Activated effector memory CD4-positive, alpha-beta T cell treated with anti-CD3 and anti-CD28 coated beads, Interleukin-2, amount 50 U/mL, for 16 hours (primary cell): ENCODE results near the gene APOL1.
"Not testable (repeated sequence)": the region's sequence is repeated elsewhere in the genome, so short reads cannot be mapped to it uniquely, and the experiment has no call there.

Experiments used
- DNase-seq: peaks from one replicate; pipeline ENCODE4 v3.0.0-alpha.2; 2020

The APOL1 gene

DNA sequence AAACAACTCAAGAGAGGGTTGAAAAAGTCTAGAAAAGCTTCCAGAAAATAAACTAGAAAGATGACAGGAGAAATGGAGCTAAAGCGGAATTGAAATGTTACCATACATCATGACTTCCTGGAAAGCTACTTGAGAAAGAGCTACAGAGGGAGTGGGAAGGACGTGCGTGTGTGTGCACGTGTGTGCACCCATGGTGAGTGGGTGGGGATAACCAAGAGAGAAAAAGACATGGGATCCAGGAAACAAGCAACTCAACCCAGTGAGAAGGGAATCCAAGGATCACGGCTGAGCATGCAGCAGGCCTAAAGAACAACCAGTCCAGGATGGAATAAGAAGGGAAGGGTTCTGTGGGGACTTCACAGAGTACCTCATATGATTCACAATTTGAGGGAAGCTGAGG, 21.6 kb downstream of the APOL1 start:
- DNase-seq = peak; percentile 42

GRCh38 chr22:36277482-36278291, 24.8 kb downstream of the APOL1 start:
- peak; percentile 85 for DNase-seq

DNA sequence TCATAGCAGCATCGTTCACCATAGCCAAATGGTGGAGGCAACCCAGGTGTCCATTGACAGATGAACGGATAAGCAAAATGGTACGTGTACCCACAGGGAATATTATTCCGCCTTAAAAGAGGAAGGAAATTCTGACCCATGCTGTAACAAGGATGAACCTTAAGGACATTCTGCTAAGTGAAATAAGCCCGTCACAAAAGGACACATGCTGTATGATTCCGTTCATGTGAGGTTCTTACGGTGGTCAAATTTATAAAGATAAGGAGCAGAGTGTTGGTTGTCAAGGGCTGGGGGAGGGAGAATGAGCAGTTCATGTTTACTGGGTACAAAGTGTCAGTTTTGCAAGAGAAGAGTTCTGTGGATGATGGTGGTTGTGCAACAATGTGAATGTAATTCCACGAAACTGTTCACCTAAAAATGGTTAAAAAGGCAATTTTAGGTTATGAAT, 26.3 kb downstream of the APOL1 start:
- no peak for DNase-seq

GRCh38 chr22:36280379-36280778, 27.4 kb downstream of the APOL1 start:
- DNase-seq = peak; percentile 47

DNA sequence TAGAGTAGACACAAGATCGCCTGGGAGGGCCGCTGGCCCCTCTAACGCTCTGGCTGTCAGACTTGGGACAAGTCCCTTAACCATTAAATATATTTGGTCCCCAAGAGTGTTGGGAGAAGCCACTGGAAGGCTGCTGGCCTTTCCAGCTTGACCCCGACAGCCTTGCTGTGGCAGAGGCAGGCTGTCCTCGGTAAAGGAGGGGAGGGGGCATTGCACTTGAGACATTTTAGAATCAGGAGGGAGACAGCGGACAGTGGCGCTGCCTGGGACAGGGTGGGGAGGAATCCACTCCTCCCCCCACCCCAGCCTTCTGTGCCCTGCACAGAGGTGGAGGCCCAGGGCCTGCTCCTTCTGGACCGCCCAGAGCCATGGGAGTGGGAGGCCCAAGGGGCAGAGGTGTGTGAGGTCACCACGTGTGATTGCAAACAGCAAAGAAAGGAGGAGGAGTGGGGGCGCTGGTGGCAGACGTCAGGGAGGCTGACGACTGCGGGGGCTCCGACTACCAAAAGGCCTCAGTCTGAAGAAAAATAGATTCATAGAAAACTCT, 28.9 kb downstream of the APOL1 start:
- no peak for DNase-seq

GRCh38 chr22:36282328-36282831, 29.4 kb downstream of the APOL1 start:
- DNase-seq = no peak

DNA sequence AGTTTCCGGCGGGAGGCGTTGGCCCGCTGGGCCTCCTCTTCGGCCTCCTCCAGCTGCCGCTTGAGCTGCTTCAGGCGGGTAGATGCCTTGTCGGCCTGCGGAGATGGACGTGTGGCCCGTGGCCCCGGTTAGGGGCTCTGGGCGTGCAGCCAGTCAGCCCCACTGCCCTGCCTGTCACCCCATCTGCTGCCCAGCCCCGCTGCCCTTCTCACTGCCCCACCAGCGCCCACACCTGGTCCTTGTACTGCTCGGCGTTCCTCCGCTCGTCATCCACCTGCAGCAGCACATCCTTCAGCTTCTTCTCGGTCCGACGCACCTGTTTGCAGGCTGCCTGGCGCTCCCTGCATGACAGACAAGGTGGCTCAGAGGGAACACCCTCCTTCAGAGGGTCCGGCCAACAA, 31.2 kb downstream of the APOL1 start:
- no peak for DNase-seq

DNA sequence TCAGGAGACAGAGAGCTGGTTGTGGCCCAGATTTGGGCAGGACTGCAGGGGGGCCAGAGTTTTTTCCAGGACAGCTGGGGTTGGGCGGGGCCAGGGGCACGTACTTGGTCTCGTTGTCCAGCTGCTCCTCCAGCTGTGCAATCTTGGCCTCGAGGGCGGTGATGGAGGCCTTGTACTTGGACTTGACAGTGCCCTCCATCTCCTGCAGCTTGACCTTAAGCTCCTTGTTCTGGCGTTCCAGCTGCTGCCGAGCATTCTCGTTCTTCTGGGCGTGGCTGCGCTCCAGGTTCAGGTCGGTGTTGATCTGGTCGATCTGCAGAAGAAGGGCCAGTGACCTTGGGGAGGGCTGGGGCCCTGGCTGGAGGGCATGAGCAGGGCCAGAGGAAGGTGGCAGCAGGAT, 32.1 kb downstream of the APOL1 start:
- DNase-seq = no peak

GRCh38 chr22:36285545-36285944, 32.6 kb downstream of the APOL1 start:
- no peak for DNase-seq

- DNase-seq = peak; percentile 90
These were observed 33.4 kb downstream of the APOL1 start for GRCh38 chr22:36286096-36286957.

DNA sequence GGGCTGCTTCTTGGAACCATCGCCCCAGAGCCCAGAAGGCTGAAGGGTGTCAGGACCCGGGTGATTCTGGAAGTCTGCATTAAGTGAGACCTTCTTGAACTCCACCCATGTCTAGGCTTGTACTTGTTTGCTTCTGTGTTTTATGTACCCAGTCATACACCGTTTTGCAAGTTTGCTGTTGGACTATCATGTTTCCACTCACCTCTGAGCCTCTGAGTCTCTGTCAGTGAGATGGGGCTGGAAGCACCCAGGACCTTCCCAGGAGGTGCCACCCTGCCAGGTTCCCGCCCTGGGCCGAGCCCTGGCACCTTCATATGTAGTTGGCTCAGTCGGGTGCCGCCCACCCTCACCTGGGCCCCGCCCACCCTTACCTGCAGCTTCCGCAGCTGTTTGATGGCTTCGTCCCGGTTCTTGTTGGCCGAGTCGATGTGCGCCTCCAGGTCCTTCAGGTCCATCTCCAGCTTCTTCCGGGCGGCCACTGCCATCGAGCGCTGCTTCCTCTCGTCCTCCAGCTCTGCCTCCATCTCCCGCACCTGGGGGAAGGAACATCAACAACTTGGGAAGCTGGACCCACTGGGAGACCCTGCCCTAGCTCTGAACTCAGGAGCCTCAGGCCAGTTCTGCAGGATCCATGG, 35.1 kb downstream of the APOL1 start:
- DNase-seq = no peak

DNA sequence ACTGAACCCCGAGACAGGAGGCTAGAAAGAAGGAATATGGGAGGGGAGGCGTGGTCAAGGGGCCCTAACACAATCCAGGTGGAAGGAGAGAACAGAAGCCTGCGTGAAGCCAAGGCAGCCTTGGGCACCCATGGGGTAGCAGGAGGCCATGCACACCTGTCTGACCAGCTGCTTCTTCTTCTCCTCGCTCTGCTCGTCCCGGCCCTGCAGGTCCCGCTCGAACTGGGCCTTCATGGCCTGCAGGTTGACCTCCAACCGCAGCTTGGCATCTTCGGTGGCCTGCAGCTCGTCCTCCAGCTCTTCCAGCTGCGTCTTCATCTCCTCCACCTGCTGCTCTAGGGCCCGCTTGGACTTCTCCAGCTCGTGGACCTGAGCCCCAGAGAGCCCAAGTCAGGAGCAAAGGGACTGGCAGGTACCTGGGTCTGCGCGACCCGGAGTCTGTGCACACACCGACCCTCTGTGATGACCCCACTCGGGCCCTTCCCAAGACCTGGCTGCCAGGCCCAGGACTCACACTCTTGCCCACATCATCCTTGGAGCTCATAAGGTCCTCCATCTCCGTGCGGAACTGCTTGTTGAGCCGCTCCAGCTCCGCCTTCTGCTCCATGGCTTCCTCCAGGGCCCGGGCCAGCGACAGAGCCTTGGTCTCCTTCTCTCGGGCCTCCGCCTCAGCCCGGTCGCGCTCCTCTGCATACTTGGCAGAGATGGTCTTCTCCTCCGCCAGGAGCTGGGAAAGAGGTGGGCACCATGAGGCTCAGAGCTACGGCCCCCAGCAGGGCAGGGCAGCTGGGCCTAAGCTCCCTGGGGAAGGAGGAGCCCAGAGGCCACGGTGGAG, 35.9 kb downstream of the APOL1 start:
- no peak for DNase-seq

DNA sequence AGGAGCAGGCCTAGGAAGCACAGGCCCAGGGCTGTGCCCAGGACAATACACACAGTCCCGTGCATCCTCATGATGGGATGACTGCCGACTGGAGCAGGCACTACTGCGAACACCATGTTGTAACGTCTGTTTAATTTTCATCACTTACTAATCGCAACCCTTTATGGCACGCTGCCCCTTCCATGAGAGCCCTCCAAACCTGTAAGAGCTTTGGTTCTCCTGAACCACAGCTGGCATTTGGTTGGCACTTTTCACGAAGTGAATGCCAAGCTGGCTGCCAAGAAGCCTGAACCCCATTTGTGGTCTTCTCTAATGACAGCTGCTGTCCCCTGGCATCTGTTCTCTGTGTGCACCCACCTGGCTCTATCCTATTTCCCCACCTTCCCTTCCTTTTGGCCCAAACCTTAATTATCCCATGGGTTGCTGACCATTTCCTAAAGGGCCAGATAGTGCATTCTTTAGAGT, 36.5 kb downstream of the APOL1 start:
- DNase-seq = no peak

- DNase-seq = peak; percentile 80
These were observed 37.0 kb downstream of the APOL1 start for GRCh38 chr22:36289948-36290371.

DNA sequence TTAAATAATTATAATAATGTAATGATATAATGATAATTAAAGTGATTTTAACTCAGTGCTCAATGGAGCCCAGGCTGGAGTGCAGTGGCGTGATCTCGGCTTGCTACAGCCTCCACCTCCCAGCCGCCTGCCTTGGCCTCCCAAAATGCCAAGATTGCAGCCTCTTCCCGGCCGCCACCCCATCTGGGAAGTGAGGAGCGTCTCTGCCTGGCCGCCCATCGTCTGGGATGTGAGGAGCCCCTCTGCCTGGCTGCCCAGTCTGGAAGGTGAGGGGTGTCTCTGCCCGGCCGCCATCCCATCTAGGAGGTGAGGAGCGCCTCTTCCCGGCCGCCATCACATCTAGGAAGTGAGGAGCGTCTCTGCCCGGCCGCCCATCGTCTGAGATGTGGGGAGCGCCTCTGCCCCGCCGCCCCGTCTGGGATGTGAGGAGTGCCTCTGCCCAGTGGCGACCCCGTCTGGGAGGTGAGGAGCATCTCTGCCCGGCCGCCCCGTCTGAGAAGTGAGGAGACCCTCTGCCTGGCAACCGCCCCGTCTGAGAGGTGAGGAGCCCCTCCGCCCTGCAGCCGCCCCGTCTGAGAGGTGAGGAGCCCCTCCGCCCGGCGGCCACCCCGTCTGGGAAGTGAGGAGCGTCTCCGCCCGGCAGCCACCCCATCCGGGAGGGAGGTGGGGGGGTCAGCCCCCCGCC, 37.6 kb downstream of the APOL1 start:
- not testable (repeated sequence) for DNase-seq

DNA sequence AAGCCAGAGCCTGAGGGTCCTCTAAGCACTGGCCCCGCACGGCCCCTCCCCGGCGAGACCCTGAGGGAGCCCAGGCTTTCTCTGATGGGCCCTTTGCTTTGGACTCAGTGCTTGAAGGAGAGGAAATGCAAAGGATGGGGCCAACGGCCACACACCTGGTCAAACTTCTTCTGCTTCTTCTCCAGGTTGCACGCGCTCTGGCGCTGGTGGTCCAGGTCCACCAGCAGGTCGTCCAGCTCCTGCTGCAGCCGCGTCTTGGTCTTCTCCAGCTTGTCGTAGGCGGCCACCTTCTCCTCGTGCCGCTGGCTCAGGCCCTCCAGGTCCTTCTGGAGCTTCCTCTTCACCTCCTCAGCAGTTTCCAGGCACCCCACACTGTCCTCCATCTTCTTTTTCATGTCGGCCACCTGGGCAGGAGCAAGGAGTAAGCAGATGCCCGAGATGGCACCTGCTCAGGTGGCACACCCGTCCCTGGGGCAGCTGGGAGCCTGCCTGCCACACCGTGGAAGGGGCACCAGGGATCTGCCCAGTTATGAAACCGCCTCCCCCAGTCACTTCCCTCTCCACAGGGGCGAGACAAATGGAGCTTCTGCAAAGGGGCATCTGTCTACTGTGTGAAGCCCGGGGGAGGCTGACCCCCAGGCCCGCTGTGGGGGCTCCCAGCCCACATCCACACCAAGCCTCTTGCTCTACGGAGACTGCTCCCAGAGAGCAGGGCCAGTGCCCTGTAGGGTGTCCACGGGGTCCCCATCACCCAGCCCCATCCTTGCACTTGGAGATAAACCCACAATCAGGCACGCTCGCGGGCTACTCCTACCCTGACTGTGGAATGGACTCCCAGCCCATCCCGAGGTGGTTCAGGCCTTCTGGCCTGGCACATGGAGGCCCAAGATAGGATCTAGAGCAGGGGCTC, 39.2 kb downstream of the APOL1 start:
- DNase-seq = no peak

GRCh38 chr22:36292823-36293530, 40.0 kb downstream of the APOL1 start:
- DNase-seq = no peak

GRCh38 chr22:36293606-36294292, 40.8 kb downstream of the APOL1 start:
- no peak for DNase-seq

- no peak for DNase-seq
These were observed 41.3 kb downstream of the APOL1 start for GRCh38 chr22:36294293-36294620.
